ENCODE results near the gene ZDHHC19.
"Not testable (repeated sequence)": the region's sequence is repeated elsewhere in the genome, so short reads cannot be mapped to it uniquely, and the experiment has no call there.

The ZDHHC19 gene, protein sequence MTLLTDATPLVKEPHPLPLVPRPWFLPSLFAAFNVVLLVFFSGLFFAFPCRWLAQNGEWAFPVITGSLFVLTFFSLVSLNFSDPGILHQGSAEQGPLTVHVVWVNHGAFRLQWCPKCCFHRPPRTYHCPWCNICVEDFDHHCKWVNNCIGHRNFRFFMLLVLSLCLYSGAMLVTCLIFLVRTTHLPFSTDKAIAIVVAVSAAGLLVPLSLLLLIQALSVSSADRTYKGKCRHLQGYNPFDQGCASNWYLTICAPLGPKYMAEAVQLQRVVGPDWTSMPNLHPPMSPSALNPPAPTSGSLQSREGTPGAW

DNA sequence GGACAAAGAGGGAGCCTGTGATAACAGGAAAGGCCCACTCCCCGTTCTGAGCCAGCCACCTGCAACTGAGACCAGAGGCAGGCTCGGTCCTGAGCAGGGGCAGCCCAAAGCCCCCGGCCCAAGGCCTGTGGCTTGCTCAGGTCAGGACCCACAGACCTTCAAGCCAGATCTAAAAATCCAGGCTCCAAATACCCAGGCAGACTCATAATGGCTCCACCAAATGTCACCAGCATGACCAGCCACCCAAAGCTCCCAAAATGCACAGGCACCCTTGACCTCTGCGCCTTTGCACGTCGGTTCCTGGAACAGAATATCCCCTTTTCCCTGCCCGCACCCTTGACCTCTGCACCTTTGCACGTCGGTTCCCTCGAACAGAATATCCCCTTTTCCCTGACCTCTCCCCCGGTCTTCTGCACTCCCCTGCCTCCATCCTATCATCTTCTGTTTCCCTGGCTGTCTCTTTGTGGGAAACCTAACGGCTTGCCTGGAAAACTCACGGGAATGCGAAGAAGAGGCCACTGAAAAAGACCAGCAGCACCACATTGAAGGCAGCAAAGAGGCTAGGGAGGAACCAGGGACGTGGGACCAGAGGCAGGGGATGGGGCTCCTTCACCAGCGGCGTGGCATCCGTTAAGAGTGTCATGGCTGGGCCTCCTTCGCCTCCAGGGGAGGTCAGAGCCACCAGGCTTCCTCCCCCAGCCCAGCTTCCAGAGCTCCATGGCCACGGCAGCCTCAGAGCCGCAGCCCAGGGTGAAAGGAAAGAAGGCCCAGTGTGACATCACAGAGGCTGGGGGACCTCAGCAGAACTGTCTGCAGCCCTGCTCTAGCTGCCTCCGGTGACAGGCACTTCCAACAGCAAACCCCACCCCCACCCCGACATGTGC, at the start of gene ZDHHC19:
Gene ZDHHC19 (minus strand): TSS at position 728 of the 884 bp plus-strand sequence. CDS start 85 bp downstream, at position 643.
- no peak for DNase-seq

DNA sequence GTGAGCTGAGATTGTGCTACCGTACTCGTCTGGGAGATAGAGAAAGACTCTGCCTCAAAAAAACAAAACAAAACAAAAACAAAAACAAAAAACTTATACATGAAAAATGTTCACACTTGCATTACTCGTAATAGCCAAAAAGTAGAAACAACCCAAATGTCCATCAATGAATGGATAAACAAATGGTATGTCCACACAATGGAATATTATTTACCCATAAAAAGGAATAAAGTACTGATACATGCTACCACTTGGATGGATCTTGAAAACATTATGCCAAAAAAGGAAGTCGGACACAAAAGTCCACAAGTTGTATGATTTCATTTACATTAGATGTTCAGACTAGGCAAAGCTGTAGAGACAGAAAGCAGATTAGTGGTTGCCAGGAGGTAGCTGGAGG, 49.6 kb upstream of the ZDHHC19 start:
- no peak for DNase-seq

DNA sequence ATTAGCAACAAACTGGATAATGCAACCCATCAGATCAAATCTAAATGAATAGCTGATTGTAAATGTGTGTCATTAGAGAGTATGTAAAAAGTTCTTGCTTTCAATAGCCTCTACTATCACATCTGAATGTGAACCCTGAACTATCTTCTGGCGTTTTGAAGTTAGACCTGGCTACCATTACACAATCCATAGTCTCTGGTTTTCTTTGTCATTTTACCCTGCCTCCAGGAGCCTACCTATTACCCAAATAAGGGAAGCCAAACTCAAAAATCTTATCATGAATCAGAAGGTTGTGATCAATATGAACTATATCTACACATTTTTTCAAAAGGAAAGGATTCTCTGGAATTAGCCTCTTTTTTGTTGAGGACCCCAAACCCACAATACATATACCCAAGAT, 44.6 kb upstream of the ZDHHC19 start:
- DNase-seq = no peak

DNA sequence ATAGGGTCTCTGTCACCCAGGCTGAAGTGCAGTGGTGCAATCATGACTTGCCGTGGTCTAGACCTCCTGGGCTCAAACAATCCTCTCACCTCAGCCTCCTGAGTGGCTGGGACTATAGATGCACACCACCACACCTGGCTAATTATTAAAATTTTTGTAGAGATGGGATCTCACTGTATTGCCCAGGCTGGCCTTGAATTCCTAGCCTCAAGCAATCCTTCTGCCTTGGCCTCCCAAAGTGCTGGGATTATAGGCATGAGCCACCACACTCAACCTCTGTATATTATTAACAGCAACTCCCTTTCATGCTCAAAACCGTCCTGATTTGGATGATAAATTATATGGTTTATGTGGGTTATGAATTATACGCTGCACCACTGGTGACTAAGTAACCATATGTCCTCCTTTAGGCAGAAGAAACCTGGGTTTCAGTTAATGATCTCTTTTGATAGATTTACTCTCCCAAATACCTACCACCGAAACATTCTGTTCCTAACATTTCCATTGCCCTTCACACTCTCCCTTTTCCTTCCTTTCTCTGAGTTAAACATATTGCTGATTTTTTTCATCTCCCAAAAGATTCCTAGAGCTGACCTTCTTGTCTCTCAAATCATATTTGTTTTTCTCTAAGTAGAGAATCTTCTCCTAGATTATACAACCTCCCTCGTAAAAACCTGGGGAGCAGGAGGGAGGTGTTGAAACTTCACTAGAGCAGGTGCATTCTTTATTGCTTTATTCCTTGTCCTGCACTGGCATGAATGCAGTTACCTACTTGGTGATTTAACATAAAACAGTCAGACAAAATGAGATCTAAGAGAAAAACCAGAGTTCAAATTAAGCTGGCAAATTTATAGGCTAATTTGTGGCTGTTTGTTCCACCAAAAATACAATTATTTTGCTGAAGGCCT, 43.4 kb upstream of the ZDHHC19 start:
- no peak for DNase-seq

DNA sequence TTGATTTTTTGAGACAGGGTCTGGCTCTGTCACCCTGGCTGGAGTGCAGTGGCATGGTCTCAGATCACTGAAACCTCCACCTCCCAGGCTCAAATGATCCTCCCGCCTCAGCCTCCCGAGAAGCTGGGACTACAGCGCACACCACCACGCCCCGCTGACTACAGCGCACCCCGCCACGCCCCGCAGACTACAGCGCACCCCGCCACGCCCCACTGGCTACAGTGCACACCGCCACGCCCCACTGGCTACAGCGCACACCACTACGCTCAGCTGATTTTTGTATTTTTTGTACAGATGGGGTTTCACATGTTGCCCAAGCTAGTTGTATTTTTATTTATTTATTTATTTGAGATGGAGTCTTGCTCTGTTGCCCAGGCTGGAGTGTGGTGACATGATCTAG, 40.7 kb upstream of the ZDHHC19 start:
- no peak for DNase-seq

DNA sequence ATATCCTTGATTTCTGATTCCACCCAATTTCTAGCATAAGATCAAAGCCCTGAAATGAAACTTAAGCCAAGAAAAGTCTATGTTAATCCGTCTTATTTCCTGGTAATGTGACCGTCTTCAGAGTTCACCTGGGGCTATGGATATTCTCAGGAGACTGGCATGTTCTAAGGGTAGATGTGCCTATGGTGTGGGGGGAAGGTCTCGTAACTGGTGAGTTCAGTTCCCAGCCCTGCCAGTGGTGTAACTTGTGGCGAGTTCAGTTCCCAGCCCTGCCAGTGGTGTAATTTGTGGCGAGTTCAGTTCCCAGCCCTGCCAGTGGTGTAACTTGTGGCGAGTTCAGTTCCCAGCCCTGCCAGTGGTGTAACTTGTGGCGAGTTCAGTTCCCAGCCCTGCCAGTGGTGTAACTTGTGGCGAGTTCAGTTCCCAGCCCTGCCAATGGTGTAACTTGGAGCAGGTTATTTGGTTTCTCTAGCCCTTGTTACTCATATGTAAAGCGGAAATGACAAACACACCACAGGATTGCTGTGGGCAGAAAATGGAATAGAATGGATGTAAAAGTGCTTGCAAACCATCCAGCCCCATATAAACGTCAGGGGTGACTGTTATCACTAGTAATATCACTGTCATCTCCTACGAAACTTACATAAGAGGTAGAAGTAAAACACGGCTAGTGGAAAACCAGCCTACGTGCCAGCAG, 35.6 kb upstream of the ZDHHC19 start:
- DNase-seq = no peak

DNA sequence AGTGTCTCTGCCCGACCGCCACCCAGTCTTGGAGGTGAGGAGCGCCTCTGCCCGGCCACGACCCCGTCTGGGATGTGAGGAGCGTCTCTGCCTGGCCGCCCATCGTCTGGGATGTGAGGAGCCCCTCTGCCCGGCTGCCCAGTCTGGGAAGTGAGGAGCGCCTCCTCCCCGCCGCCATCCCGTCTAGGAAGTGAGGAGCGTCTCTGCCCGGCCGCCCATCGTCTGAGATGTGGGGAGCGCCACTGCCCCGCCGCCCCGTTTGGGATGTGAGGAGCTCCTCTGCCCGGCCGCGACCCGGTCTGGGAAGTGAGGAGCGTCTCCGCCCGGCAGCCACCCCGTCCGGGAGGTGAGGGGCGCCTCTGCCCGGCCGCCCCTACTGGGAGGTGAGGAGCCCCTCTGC, 33.0 kb upstream of the ZDHHC19 start:
- not testable (repeated sequence) for DNase-seq

DNA sequence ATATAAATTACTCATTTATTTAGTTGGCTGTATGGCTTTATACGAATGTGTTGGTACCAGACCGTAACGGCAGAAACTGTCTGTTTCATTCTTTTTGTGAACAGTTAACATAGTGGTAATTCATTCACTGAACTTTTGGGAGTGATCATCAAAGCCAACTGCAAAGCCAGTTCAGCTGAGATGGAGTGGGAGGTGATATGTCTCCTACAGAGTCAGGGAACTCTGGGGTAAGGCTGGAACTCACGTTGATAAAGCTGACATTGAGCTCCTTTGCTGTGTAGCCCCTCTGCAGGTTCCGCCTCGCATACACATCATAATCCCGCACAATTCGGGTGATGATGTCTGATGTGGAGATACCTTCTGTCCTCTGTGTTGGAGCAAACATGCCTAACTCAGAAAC, 30.5 kb upstream of the ZDHHC19 start:
- no peak for DNase-seq

DNA sequence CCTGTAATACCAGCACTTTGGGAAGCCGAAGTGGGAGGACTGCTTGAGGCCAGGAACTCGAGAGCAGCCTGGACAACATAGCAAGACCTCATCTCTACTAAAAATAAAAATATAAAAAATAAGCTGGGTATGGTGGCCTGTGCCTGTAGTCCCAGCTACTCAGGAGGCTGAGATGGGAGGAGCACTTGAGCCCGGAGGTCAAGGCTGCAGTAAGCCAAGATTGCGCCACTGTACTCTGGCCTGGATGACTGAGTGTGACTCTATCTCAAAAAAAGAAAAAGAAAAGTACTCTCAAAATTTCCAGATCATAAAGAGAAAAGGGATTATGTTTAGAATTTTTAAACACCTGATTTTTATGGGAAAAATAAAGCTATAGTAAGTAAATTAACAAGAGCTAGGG, 29.2 kb upstream of the ZDHHC19 start:
- DNase-seq = no peak

DNA sequence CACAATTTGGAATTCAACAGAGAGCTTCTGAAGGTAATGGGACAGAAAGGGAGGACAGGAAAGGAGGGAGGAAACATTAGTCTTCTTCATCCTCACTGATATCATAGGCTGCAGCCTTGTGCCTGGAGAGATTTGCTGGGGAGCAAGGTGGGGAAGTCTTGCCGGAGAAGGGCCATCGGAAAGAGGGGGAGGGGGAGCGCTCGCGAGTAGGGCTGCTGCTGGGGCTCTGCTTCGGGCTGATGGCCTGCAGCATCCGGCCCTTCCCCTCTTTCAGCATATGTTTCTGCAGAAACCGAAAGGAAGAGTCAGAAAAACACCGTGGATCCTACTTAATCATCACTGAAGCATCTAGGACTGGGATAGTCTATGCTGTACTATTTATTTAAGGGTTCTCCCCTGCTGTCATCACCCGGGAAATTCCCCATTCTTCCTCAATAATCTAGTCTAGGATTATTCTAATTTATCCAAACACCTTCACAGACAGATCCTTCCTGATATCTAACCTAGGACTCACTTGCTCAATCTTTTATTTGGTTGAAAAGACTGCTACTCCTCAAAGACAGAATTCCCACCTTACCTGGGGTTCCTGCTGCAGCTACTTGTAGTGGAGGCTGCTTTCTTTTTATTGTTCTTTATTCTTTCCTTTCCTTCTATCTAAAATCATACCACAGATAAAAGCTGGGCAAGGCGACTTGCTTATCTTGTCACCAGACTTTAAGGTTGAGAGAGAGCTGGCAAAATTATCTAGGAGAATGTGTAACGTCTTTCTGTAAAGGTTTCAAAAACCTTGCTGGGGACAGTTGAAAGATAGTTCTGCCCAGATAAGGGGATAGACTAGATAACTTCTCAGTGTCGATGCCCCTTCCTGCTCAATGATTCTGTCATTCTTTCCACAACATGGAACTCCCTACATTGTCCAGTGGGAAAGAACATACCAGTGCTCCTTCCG, 27.7 kb upstream of the ZDHHC19 start:
- no peak for DNase-seq

DNA sequence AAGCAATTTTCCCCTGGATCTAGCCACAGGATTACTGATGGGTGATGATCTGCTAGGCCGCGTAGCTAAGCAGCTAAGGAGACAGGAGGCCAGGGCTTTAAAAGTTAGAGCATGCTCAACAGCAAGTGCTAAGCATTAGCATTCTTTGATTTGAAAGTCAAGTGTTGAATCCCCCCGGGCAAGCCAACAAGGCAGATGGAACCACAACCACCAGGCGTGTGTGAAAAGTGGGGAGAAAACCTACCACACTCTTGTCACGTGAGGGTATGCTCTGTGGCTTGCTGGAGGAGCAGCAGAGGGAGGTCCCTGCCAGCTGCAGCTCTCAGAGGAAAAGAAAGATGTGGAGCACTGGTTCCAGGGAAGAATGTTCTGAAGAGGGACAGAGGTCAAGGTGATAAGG, 26.0 kb upstream of the ZDHHC19 start:
- no peak for DNase-seq

DNA sequence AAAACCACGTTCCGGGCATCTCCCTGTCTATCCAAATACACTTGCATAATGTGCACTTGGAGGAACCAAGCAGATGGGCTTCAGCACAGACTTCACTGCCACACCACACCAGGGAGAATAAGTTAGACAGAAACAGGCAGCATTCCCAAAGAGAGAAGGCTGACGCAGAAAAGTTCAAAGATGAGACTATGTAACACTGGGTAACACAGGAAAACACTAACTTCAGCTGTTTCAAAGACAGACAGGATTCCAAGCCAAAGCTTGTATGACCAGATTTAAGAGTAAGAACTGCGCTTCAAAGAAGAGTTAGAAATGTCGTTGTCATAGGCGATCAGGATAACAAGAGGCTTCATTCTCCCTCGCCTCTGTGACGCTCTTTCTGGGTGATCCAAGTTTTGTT, 25.0 kb upstream of the ZDHHC19 start:
- DNase-seq = no peak

DNA sequence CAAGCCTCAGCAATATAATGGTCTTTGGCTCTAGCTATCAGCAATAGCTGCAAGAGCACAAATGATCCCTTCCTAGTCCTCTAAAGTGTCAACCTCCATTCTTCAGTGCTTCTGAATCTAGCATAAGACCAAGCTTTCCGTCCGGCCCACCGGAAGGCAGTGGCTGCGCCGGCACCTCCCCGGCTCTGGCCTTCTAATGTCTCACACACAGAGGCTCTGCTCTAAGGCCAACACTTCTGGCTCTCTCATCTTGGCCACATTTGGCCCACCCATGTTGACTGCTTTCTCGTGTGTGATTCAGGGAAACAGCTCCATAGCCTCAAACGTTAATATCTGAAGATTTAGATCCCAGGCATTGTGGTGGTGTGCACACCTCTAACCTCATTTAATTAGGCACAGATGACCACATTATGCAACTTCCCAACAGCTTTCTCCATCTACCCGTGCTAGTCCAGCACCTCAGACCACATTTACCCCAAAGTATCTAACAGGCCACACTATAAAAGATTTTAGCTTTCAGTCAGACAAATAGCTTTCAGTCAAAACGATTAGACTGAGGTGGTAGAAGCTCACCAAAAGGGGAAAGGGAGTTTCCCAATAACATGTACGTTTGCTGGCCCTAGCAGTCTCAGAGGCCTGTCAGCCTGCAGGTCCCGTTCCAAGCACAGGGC, 24.4 kb upstream of the ZDHHC19 start:
- no peak for DNase-seq

DNA sequence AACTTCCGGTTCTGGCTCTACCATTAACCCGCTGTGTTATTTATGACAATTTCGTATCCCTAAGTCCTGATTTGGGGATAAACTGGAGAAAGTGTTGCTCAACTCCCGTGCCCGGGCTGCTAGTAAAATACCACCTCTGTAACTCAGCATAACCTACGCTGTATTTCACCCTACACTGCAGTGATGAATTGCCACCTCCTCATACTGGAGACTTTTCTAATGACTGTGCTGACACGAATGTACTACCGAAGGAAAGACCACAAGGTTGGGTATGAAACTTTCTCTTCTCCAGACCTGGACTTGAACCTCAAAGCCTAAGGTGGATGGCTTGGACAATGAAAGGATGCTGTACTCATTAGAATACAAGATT, 21.7 kb upstream of the ZDHHC19 start:
- no peak for DNase-seq

DNA sequence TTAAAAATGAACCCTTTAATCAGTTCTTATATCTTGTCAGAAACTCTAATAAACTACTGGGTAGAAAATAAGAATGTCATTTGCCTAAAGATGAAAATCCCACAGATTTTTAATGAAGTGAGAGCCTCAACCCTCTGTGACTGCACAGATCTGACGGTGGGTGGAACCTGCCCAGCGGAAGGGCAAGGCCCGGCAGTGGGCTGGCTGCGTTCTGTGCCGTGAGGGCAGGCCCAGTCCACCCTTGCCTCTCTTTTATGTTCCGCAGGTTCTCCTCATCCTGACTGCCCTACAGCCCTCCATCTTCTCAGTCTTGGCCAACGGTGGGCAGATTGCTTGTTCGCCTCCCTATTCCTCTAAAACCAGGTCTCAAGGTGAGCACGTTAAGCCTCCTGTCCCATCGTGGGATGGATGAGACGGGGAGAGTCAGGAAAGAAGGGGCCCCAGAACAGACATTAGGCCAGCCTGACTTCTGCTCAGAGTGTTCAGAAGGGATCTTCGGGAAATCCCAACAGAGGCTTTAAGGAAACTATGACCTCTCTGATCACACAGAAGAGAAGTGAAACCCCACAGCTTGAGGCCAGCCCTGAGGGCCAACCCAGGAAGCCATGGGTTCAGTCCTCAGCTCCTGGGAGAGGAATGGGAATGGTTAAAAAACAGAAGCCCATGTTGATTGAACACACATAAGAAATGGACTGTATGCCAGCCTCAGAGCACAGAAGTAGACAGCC, 21.1 kb upstream of the ZDHHC19 start:
- no peak for DNase-seq

DNA sequence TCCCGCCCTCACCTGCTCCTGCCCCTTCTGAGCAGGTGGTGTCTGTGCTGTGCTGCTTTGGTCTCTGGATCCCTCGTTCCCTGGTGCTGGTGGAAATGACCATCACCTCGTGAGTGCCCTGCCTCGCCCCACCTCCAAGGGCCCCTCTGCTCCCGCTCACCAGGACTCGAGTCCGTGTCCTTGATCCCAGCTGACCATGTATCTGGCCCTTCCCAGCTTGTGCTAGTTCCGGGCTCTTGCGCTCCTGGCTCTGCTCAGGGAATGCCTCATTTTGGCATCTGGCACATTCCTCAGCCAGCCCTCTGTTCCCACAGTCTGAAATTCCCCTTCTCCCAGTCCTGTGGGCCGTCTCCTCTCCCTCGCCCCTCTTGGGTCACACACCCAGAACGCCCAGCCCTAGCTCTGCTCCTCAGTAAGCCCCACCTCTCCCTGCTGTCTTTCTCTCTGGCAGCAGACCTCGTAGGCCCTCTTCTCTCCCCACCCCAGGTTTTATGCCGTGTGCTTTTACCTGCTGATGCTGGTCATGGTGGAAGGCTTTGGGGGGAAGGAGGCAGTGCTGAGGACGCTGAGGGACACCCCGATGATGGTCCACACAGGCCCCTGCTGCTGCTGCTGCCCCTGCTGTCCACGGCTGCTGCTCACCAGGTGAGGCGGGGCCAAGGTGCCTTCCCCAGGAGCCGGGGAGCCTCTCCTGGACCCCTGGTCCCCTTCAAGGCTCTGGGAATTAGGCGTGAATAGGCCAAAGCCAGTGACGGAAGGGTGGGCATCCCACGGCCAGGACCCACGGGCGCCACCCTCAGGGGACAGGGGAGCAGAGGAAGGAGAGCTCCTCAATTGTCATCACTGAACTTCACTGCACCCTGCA, 16.7 kb upstream of the ZDHHC19 start:
- DNase-seq = no peak

DNA sequence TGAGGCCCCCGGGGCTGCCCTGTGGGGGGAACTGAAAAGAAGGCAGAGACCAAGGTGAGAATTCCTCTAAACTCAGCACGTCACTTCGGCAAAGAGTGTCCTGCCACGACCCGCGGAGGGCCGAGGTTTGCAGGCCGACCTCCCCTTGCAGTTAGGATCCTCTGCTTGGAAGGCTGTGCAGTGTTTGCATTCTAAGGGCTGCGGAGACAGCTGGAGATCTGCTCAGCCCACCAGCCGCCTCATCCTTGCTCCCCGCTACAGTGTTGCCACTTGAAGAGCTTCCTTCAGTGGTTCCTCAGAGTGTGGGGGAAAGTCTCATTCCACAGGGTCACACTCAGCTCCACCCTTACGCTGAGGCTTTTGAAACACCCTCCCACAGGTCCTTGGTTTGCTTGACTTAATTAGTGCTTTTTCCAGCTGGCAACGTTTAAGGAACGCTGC, 15.9 kb upstream of the ZDHHC19 start:
- no peak for DNase-seq

DNA sequence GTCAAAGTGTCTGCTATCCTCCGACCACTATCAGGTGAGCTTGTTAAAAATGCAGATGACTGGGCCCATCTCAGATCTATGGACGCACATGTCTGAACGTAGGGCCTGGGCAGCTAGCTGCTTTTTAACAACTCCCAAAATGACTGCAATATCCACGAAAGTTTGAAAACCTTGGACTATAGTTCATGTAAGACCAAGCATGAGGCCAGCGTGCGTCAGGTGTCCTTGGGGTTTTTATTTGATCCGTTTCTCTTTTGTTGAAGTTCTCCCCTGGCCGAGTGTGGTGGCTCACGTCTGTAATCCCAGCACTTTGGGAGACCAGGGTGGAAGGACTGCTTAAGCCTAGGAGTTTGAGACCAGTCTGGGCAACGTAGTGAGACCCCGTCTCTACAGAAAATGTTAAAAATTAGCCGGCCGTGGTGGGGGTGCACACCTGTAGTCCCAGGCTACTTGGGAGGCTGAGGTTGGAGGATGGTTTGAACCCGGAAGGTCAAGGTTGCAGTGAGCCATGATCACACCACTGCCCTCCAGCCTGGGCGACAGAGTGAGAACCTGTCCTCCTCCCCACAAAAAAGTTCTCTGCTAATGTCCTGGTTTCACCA, 14.7 kb upstream of the ZDHHC19 start:
- no peak for DNase-seq

DNA sequence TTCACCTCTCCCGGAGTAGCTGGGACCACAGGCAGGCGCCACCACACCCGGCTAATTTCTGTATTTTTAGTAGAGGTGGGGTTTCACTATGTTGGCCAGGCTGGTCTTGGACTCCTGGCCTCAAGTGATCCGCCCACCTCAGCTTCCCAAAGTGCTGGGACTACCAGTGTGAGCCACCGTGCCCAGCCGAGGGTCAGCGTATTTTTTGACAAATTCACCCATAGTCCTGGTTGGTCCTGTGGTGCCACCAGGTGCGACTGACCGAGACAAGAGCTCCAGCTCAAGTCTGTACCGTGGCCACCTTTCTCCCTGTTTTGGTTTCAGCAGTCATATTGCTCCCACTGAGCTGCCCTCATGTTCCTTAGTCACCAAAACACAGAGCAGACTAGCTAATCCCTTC, 13.9 kb upstream of the ZDHHC19 start:
- no peak for DNase-seq
